HEK293 (cell line): ENCODE results near the gene MAP3K15.

Experiments used
- CTCF ChIA-PET: fragments of 350-600 bp; formaldehyde crosslinking; extraction: SDS; loops from one replicate; lab custom pipeline; 2021; ENCODE audit warnings: antibody characterized with exemption; lab: Yijun Ruan, JAX
- POLR2A ChIA-PET: fragments of 300-600 bp; formaldehyde crosslinking; extraction: SDS; loops from one replicate; lab custom pipeline; 2020; ENCODE audit warnings: antibody characterized with exemption, inconsistent platforms; lab: Yijun Ruan, JAX
- H3K27ac ChIP-seq: fragments of 200-500 bp; sonication (Bioruptor generic); 2 replicates; pipeline ENCODE4 v1.5.1; 2014; ENCODE audit warnings: low read depth, low read length, control low read depth, inconsistent platforms; ENCODE audit errors: extremely low read depth
- H3K36me3 ChIP-seq, 2 experiments: fragments of 200-500 bp in 1 of 2; sonication (Bioruptor generic) in 1 of 2; 1 replicate in 1 of 2; 2 replicates in 1 of 2; pipeline ENCODE4 v1.5.1; 2014 to 2017; ENCODE audit warnings: inconsistent platforms in 2 of 2, low read length in 2 of 2; ENCODE audit not compliant: control insufficient read depth in 2 of 2, insufficient read depth in 1 of 2
- H3K4me1 ChIP-seq: fragments of 200-500 bp; sonication (Bioruptor generic); 2 replicates; pipeline ENCODE4 v1.5.1; 2014; ENCODE audit warnings: mild to moderate bottlenecking, low read length, inconsistent platforms; ENCODE audit not compliant: control insufficient read depth, insufficient read depth
- H3K4me3 ChIP-seq: 2 replicates; pipeline ENCODE4 v1.5.1; 2011; ENCODE audit warnings: low read depth, mild to moderate bottlenecking, control low read depth, low read length, moderate library complexity
- H3K9me3 ChIP-seq: fragments of 200-500 bp; sonication (Bioruptor generic); 2 replicates; pipeline ENCODE4 v1.5.1; 2014; ENCODE audit warnings: low read depth, low read length, inconsistent platforms; ENCODE audit not compliant: control insufficient read depth, insufficient read depth
- ZBTB8A ChIP-seq: fragments of 450-650 bp; formaldehyde crosslinking; IDR thresholded peaks from 2 replicates; pipeline ENCODE4 v1.5.1; 2016; ENCODE audit warnings: missing biosample characterization, missing genetic modification characterization
- ZNF133 ChIP-seq: fragments of 450-650 bp; formaldehyde crosslinking; IDR thresholded peaks from 2 replicates; pipeline ENCODE4 v1.5.1; 2016; ENCODE audit warnings: missing biosample characterization, missing genetic modification characterization
- ZNF140 ChIP-seq: fragments of 450-650 bp; formaldehyde crosslinking; IDR thresholded peaks from 2 replicates; pipeline ENCODE4 v1.5.1; 2016; ENCODE audit warnings: missing biosample characterization, missing genetic modification characterization
- ZNF146 ChIP-seq: fragments of 450-650 bp; formaldehyde crosslinking; IDR thresholded peaks from 2 replicates; pipeline ENCODE4 v1.5.1; 2016; ENCODE audit warnings: missing biosample characterization, missing genetic modification characterization
- ZNF157 ChIP-seq: fragments of 450-650 bp; formaldehyde crosslinking; IDR thresholded peaks from 2 replicates; pipeline ENCODE4 v1.5.1; 2016; ENCODE audit warnings: missing biosample characterization, missing genetic modification characterization
- ZNF214 ChIP-seq: fragments of 450-650 bp; formaldehyde crosslinking; IDR thresholded peaks from 2 replicates; pipeline ENCODE4 v1.5.1; 2017; ENCODE audit warnings: missing biosample characterization, mild to moderate bottlenecking, missing genetic modification characterization, borderline replicate concordance
- ZNF248 ChIP-seq: fragments of 450-650 bp; formaldehyde crosslinking; IDR thresholded peaks from 2 replicates; pipeline ENCODE4 v1.5.1; 2017; ENCODE audit warnings: missing biosample characterization, missing genetic modification characterization
- ZNF341 ChIP-seq: fragments of 450-650 bp; formaldehyde crosslinking; IDR thresholded peaks from 2 replicates; pipeline ENCODE4; 2016; ENCODE audit warnings: low read depth, missing biosample characterization, missing genetic modification characterization
- ZNF501 ChIP-seq: fragments of 450-650 bp; formaldehyde crosslinking; IDR thresholded peaks from 2 replicates; pipeline ENCODE4 v1.5.1; 2016; ENCODE audit warnings: missing biosample characterization, missing genetic modification characterization
- ZNF548 ChIP-seq: fragments of 450-650 bp; formaldehyde crosslinking; IDR thresholded peaks from 2 replicates; pipeline ENCODE4 v1.5.1; 2016; ENCODE audit warnings: missing biosample characterization, missing genetic modification characterization
- ZNF785 ChIP-seq: fragments of 450-650 bp; formaldehyde crosslinking; IDR thresholded peaks from 2 replicates; pipeline ENCODE4 v1.5.1; 2016; ENCODE audit warnings: missing biosample characterization, missing genetic modification characterization
- ZNF843 ChIP-seq: fragments of 450-650 bp; formaldehyde crosslinking; IDR thresholded peaks from 2 replicates; pipeline ENCODE4 v1.5.1; 2016; ENCODE audit warnings: missing biosample characterization, missing genetic modification characterization
- ZSCAN16 ChIP-seq: fragments of 450-650 bp; formaldehyde crosslinking; IDR thresholded peaks from 2 replicates; pipeline ENCODE4 v1.5.1; 2016; ENCODE audit warnings: missing biosample characterization, missing genetic modification characterization
- TF ChIP-seq, protein P1 (sequence below): fragments of 450-650 bp; formaldehyde crosslinking; IDR thresholded peaks from 2 replicates; pipeline ENCODE4 v1.5.1; 2017; ENCODE audit warnings: missing biosample characterization, missing genetic modification characterization
- TF ChIP-seq, protein P2 (sequence below): fragments of 450-650 bp; formaldehyde crosslinking; IDR thresholded peaks from 2 replicates; pipeline ENCODE4 v1.5.1; 2017; ENCODE audit warnings: missing biosample characterization, missing genetic modification characterization
- TF ChIP-seq, protein P3 (sequence below): fragments of 450-650 bp; formaldehyde crosslinking; IDR thresholded peaks from 2 replicates; pipeline ENCODE4 v1.5.1; 2017; ENCODE audit warnings: missing biosample characterization, mild to moderate bottlenecking, missing genetic modification characterization, moderate library complexity
- TF ChIP-seq, protein P4 (sequence below): fragments of 450-650 bp; formaldehyde crosslinking; optimal IDR thresholded peaks from 2 replicates; pipeline ENCODE3; 2016; ENCODE audit warnings: missing biosample characterization, mild to moderate bottlenecking, missing genetic modification characterization
- TF ChIP-seq, protein P5 (sequence below): fragments of 450-650 bp; formaldehyde crosslinking; IDR thresholded peaks from 2 replicates; pipeline ENCODE4; 2016; ENCODE audit warnings: missing biosample characterization, missing genetic modification characterization

Gene MAP3K15

DNA sequence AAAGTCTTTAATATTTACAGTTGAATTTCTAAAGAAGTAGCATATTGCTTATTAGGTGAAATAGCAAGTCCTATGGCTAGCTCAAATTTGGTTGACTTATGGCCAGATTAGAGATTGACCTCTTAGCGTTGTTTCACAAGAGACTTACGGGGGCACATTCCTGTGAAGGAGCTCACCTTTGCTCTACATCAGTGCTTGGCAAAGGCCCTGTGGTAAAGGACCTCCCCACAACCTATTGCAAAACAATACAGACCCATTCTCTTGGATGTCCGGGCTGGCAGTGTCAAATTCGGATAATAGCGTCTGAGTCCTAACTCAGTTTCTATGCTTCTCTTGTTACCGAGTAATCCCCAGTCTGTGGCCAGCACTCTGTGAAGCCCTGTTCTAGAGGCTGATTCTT is 160.7 kb downstream of the MAP3K15 start:
- peaks cover 27 to 97% of the 10 kb centered on the region in 2 experiments for H3K36me3 ChIP-seq
- CTCF ChIA-PET, result interaction anchor here (0.7 kb wide), 1 partner anchor 17 kb away, joined by 3 read pairs; no protein-coding TSS in a partner anchor

DNA sequence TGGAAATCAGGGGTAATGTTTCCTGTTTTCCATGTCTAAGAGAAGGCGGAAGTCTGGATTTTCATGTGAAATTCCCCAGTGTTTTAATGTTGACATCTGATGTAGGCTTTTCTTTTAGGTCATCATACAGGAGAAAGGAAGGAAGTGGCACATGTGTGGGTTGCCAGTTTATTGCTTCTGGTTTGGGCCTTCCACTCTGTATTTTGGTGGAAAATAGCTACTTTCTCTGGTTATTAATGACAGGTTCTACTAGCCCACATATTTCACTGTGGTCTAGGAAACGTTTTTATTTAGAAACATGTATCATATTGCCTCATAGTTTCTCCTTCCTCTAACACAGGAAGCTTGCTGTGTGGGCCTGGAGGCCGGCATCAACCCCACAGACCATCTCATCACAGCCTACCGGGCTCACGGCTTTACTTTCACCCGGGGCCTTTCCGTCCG is 164.3 kb downstream of the MAP3K15 start:
- Histone ChIP-seq H3K4me1 (no peaks in the 10 kb centered on the region), H3K36me3 (peaks cover 20 to 73% of the 10 kb centered on the region in 2 experiments; a peak in 2 of 3 replicates), H3K27ac (no peak overlapping the region), H3K4me3 (no peak overlapping the region), H3K9me3 (no peaks in the 10 kb centered on the region)
- ChIA-PET CTCF (interaction anchor here (0.6 to 1.3 kb wide), 2 partner anchors 31 to 346 kb away, joined by 3 to 4 read pairs; no protein-coding TSS in a partner anchor), POLR2A (no interaction called here)
- no peak for TF ChIP-seq ZNF785
- TF ChIP-seq, protein P1, sequence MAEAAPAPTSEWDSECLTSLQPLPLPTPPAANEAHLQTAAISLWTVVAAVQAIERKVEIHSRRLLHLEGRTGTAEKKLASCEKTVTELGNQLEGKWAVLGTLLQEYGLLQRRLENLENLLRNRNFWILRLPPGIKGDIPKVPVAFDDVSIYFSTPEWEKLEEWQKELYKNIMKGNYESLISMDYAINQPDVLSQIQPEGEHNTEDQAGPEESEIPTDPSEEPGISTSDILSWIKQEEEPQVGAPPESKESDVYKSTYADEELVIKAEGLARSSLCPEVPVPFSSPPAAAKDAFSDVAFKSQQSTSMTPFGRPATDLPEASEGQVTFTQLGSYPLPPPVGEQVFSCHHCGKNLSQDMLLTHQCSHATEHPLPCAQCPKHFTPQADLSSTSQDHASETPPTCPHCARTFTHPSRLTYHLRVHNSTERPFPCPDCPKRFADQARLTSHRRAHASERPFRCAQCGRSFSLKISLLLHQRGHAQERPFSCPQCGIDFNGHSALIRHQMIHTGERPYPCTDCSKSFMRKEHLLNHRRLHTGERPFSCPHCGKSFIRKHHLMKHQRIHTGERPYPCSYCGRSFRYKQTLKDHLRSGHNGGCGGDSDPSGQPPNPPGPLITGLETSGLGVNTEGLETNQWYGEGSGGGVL, result no peak
- TF ChIP-seq, protein P2, sequence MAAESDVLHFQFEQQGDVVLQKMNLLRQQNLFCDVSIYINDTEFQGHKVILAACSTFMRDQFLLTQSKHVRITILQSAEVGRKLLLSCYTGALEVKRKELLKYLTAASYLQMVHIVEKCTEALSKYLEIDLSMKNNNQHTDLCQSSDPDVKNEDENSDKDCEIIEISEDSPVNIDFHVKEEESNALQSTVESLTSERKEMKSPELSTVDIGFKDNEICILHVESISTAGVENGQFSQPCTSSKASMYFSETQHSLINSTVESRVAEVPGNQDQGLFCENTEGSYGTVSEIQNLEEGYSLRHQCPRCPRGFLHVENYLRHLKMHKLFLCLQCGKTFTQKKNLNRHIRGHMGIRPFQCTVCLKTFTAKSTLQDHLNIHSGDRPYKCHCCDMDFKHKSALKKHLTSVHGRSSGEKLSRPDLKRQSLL (tag by site-specific recombination), result no peak
- TF ChIP-seq ZNF548 (tag by site-specific recombination), result no peak
- no peak for TF ChIP-seq ZNF140 (tag by site-specific recombination)
- no peak for TF ChIP-seq ZNF501 (tag by site-specific recombination)
- TF ChIP-seq ZNF157 (tag by site-specific recombination), result no peak
- no peak for TF ChIP-seq ZNF843 (tag by site-specific recombination)
- no peak for TF ChIP-seq ZNF248 (tag by site-specific recombination)
- no peak for TF ChIP-seq ZNF133 (tag by site-specific recombination)
- TF ChIP-seq, protein P3, sequence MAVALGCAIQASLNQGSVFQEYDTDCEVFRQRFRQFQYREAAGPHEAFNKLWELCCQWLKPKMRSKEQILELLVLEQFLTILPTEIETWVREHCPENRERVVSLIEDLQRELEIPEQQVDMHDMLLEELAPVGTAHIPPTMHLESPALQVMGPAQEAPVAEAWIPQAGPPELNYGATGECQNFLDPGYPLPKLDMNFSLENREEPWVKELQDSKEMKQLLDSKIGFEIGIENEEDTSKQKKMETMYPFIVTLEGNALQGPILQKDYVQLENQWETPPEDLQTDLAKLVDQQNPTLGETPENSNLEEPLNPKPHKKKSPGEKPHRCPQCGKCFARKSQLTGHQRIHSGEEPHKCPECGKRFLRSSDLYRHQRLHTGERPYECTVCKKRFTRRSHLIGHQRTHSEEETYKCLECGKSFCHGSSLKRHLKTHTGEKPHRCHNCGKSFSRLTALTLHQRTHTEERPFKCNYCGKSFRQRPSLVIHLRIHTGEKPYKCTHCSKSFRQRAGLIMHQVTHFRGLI (tag by site-specific recombination), result no peak
- TF ChIP-seq, protein P4, sequence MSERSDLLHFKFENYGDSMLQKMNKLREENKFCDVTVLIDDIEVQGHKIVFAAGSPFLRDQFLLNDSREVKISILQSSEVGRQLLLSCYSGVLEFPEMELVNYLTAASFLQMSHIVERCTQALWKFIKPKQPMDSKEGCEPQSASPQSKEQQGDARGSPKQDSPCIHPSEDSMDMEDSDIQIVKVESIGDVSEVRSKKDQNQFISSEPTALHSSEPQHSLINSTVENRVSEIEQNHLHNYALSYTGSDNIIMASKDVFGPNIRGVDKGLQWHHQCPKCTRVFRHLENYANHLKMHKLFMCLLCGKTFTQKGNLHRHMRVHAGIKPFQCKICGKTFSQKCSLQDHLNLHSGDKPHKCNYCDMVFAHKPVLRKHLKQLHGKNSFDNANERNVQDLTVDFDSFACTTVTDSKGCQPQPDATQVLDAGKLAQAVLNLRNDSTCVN (tag by site-specific recombination), result no peak
- no peak for TF ChIP-seq ZNF341
- TF ChIP-seq, all 188 proteins: peak for 0

More for the DNA sequence above, 160.7 kb downstream of the MAP3K15 start:
- POLR2A ChIA-PET, result no interaction called here
- Histone ChIP-seq H3K4me1 (no peaks in the 10 kb centered on the region), H3K9me3 (no peaks in the 10 kb centered on the region), H3K27ac (no peak overlapping the region), H3K4me3 (no peak overlapping the region)
- no peak for TF ChIP-seq ZBTB8A (tag by site-specific recombination)

DNA sequence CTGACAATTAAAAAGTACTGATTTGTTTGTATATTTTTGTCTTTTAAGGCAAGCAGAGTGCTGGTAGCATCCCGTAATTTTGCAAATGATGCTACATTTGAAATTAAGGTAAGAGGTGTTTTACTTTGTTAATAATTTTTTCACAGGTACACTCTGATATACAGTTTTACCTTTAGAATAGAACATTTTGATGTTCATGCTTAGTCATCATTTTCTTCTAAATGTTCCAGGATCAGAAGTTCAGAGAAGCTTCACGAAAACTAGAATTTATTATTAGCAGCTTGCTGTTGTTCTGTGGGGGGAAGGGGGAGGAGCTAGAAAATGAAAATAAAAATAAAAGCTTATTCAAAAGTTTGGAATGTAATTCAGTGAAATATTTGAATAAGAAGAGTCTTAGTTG is 166.0 kb downstream of the MAP3K15 start:
- no peaks in the 10 kb centered on the region for H3K4me1 ChIP-seq

More for the DNA sequence above, 166.0 kb downstream of the MAP3K15 start:
- TF ChIP-seq, protein P5, sequence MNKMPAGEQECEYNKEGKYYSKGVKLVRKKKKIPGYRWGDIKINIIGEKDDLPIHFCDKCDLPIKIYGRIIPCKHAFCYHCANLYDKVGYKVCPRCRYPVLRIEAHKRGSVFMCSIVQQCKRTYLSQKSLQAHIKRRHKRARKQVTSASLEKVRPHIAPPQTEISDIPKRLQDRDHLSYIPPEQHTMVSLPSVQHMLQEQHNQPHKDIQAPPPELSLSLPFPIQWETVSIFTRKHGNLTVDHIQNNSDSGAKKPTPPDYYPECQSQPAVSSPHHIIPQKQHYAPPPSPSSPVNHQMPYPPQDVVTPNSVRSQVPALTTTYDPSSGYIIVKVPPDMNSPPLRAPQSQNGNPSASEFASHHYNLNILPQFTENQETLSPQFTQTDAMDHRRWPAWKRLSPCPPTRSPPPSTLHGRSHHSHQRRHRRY (tag by site-specific recombination), result no peak
- no peak for TF ChIP-seq ZSCAN16 (tag by site-specific recombination)
- TF ChIP-seq ZNF146 (tag by site-specific recombination), result no peak
- no peak for TF ChIP-seq ZNF214 (tag by site-specific recombination)
- TF ChIP-seq, all 188 proteins: peak for 0
- Histone ChIP-seq H3K9me3 (no peaks in the 10 kb centered on the region), H3K4me3 (no peak overlapping the region), H3K36me3 (peaks cover 15 to 56% of the 10 kb centered on the region in 2 experiments; a peak in 2 of 3 replicates), H3K27ac (no peak overlapping the region)
- ChIA-PET POLR2A (no interaction called here), CTCF (interaction anchor here (0.6 kb wide), 1 partner anchor 23 kb away, joined by 3 read pairs; no protein-coding TSS in a partner anchor)
